Measurements from ENCODE around the gene MSI2.

- no peak for TF ChIP-seq FOS (IDR thresholded peaks at IDR 0.05; ENCODE audit: borderline replicate concordance, insufficient read depth, low read length)
- TF ChIP-seq POLR2A (IDR thresholded peaks at IDR 0.05; ENCODE audit: low read depth, low read length), result no peak
- no peak for TF ChIP-seq JUN (IDR thresholded peaks at IDR 0.05; ENCODE audit: borderline replicate concordance, insufficient read depth, insufficient read length, low read depth)
- TF ChIP-seq CTCF (IDR thresholded peaks at IDR 0.05; ENCODE audit: extremely low read depth in 1 of 2, insufficient read depth in 1 of 2, low read depth in 1 of 2, low read length in 2 of 2), result no peak
- no peak for TF ChIP-seq GATA2 (IDR thresholded peaks at IDR 0.05; ENCODE audit: insufficient read depth, insufficient read length, low read depth, low read length)
Measured at GRCh38 chr17:57292091-57292490, 35.8 kb downstream of the MSI2 start.

All from endothelial cell of umbilical vein (primary cell).